GM20431 (cell line): Measurements from ENCODE around the gene ABR.
"Not testable (repeated sequence)": the region's sequence is repeated elsewhere in the genome, so short reads cannot be mapped to it uniquely, and the experiment has no call there.

Source experiments
- in situ Hi-C: fragments of 300-500 bp; cut with MseI, MboI; formaldehyde crosslinking; loops from one replicate; pipeline ENCODE4 v1.15.0; 2020; ENCODE audit warnings: low sequenced_read_pairs; ENCODE audit not compliant: unreplicated experiment

ABR gene

DNA sequence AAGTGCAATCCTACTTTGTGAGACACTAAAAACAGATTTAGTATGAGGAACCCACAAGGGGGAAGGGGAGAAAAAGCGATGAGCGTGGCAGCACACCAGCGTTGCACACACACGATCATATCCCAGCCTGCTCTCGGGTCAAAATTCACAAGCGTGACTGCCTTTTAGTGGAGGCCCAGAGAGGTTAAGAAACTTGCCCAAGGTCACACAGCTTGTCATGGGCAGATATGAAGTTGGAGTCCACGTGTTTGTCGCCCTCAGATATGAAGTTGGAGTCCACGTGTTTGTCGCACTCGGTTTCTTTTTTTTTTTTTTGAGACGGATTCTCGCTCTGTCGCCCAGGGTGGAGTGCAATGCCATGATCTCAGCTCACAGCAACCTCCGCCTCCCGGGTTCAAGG lies 124.5 kb downstream of the ABR start:
- in situ Hi-C loops: no loop called here

DNA sequence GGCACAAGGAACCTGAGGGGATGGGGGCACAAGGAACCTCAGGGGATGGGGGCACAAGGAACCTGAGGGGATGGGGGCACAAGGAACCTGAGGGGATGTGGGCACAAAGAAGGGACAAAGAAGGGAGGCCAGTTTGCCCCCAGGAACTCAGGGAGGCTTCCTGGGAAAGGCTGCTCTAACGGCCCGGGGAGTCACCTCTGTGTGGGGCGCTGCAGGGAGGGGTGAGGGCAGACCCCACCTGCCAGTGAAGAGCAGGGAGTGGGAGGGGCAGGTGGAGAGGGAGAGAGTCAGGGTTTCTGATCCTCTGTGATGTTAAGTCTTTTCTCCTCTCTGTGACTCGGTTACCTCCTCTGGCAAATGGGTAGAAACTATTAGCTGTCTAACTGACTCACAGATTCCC lies 125.1 kb downstream of the ABR start:
- in situ Hi-C loops: no loop called here

DNA sequence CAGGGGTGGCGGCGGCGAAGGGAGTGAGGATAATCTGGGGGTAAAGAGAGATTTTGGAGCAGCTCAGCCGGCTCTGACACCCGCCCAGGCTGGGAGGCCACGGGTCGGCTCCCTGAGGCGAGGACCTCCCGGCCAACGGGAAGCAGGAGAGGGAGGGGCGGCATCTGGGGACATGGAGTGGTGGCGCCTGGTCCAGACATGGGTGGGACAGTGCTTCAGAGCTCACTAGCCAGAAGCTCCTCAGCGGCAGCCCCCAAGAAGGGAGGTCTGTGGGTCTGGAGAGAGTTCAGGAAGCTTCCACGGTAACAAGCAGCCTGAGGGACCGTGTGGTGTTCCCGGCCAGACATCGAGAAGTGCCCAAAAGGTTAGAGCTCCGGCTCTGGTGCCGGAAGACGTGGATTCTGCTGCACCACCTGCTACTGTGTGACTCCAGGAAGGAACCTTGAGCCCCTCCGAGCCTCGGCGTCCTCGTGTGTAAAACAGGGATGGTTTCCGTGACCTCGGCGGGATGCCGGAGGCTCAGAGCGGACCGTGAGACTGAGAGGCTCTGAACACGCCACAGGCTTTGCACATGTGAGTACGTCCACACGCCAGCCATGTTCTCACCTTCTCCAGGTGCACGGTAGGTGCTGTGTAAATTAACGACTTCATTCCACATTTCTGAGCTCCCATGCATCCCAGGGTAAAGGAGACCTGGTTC lies 126.0 kb downstream of the ABR start:
- in situ Hi-C loops: no loop called here

DNA sequence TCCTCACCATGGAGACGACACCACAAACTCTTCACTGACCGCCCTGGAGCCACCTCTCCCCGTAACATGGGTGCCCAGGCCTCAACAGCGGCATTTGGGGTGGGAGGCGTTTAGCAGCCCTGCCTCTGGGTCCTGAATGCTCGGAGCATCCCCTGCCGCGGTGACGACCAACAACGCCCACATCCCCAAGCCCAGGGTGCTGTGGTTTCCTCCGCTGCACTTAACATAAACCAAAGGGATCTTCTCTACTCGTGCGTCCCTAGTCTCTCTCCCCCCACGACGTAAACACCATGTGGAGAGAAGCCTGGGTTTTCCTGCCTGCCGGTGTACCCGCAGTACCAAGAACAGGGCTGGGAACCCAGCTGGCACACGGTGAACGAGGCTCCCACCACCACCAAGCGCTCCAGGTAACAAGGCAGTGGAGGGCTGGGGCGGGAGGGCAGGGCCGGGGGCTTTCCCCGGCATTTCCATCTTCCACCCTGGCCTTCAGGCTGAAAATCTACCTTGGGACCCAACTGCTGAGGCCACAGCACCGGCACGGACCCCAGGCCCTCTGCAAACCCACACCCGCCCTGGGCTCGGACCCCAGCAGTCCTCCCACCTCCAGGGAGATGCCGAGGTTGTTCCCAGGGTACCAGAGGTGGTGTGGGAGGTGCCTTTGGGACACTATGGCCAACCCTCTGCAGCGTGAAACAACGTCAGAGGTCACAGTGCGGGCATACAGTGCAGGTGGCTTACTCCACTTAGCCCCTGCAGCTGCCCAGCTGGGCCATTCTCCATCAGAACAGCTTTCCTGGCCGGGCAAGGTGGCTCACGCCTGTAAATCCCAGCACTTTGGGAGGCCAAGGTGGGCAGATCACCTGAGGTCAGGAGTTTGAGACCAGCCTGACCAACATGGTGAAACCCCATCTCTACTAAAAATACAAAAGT lies 128.5 kb downstream of the ABR start:
- in situ Hi-C loops: no loop called here

DNA sequence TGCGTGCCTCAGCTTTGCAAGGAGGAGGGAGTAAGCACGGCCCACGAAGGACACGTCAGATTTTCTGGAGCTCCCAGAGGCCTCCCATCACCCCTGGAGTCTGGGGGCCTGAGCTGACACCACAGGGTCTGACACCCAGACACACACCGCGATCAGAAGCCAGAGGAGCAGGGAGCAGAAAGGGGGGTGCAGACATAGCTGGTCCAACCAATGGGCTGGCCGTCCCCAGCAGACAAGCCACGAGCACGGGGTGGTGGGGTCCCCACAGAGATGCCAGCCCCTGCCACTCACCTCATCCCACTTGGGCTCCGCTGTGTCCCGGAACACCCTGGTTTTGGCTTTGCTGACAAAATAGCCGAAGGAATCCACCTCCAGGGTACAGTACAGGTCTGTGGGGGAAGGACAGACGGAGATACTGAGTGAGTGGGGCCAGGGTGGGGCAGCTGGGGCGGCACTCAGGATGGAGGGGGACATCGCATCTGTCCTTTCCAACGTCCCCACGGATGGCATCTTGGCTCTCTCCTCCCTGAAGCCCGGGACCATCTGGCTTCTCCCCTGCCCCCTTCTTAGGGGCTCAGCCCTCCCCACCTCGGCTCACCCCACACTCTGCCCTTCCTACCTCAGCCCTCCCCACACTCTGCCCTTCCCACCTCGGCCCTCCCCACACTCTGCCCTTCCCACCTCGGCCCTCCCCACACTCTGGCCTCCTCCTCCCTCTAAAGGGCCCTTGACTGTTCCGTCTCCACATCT lies 129.4 kb downstream of the ABR start:
- in situ Hi-C loops: no loop called here

DNA sequence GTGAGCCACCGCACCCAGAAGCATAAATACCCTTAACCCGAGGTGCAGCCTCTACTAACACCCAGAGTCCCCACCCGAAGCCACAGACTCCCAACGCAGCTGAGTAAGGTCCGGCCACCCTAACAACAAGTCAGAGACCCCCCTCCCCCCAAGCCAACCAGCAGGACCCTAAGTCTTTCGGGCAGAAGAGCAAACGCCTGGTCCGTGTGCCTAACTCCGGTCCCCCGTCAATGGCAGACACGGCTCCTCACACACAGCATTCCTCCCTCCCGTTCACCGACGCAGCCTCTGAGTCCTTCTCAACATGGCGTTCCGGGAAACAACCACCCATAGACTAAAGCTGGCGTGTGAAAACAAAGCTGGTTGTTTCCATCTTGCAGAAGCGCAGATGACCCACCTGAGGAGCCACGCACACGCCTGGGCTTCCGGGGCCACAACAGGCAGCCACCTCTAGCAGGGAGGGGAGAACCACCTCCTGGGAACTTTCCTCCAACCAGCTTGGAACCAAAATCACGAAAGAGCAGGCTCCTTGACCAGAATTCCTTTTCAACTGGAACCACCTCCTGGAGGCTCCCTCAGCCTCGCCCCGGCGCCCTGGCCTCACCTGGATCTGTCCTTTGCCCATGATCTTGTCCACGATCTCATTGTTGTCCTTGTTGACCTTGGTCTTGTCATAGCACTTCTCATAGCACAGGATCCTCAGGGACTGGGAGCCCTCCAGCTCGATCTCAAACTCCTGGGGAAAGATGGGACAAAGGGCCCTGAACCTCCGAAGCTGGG lies 130.1 kb downstream of the ABR start:
- in situ Hi-C loops: no loop called here

DNA sequence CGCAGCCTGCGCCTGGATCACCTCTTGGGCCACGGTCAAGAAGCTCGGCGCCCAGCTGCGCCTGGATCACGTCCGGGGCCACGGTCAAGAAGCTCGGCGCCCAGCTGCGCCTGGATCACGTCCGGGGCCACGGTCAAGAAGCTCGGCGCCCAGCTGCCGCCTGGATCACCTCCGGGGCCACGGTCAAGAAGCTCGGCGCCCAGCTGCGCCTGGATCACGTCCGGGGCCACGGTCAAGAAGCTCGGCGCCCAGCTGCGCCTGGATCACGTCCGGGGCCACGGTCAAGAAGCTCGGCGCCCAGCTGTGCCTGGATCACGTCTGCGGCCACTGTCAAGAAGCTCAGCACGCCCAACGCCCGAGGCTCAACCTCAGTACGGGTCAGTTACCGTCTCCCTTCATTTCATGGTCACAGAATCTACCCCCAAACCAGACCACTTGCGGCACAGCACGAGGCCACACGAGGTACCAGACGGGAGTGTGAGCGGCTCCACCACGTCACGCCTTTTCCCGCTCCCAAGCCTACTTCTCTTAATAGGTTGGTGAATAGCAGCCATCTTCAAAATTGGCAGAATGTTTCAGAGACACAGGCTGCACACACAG lies 131.2 kb downstream of the ABR start:
- in situ Hi-C loops: not testable (repeated sequence)

DNA sequence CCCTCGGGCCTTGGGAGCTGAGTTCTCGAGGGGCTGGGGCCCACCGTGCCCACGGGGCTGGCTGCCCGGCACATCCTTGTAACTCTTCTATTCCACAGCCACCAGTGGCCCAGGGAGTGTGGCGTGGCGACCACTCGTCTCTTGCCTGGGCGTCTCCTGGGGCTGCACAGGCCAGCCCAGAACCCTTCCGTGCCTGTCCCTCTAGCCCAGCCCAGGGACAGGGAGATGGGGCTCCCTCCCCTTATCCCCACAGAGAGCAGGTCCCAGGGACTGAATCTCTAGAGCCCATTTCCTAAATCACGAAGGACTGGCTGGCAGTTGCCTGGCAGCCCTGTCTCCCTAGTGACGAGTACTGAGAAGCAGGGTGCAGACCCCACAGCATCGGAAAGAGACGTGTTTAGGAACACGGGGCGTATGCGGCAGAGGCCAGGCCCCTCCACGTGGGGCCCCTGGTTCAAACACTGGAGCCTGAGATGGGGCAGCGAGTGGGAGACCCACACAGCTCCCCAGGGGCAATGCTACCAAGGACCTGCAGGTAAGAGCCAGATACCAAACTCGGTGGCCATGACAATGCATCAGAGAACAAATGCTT lies 131.8 kb downstream of the ABR start:
- in situ Hi-C loops: no loop called here

DNA sequence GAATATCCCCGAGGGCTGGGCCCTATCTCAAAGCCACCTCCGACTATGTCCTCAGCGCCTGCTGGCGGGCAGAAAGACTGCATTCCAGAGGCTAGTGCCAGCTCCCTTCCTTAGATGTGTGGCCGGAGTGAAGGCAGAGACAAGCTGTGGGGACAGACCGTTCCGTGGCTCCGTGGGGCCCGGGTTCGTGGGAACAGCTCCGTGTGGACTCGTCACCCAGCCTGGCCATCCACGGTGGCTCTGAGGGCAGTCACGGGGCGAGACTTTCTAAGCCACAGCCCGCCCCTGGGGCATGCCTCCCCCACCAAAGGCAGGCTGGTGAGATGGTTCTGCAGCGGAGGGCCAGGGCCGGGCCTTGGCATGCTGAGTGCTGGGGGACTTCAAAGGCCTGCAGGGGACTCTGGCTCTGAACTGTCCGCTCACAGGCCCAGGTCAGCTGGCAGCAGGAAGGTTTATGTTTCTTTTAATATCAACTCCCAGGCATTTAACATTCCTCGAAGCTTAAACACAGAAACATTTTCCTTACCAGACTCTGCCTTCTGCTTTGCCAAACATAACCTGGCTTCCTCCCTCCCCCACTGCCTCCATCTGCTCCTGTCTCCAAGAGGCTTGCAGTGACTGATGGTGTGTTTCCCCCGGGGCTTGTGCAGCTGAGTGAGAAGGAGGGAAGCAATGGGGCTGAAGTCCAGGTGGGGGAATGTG lies 132.5 kb downstream of the ABR start:
- in situ Hi-C loops: no loop called here

DNA sequence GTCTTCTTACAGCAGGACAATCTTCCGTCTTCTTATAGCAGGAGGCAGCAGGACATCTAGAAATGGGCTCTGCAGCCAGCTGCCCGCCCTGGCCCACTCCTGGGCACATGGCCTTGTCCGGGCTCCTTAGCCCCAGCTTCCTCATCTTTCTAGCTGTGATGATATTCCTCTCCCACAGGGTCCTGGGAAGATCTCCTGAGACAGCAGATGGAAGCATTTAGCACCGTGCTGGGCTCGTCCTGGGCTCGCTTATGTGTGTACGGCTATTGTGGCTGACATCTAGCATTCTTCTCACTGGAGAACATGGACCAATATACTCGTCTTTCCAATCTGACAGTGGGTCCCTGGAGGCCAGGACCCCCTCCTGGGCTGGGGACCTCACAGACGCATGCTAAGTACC lies 134.3 kb downstream of the ABR start:
- in situ Hi-C loops: no loop called here

DNA sequence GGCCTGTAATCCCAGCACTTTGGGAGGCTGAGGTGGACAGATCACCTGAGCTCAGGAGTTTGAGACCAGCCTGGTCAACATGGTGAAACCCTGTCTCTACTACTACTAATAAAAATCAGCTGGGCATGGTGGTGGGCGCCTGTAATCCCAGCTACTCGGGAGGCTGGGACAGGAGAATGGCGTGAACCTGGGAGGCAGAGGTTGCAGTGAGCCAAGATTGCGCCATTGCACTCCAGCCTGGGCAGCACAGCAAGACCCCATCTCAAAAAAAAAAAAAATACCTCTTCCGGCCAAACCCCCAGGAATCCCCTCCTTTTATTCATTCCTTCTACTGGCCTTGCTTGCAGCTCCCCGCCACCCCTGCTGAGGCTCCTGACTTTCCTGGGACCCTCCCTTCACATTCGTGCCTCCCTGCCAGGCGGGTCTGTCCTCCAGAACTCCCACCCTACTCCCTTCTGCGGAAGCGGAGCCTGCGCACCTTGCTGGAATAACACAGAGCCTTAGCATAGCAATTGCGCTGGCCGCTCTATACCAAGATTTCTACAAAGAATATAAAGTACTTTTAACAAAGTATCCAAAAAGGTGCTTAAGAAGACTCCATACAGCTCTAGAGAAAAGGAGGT lies 135.3 kb downstream of the ABR start:
- in situ Hi-C loops: not testable (repeated sequence)

DNA sequence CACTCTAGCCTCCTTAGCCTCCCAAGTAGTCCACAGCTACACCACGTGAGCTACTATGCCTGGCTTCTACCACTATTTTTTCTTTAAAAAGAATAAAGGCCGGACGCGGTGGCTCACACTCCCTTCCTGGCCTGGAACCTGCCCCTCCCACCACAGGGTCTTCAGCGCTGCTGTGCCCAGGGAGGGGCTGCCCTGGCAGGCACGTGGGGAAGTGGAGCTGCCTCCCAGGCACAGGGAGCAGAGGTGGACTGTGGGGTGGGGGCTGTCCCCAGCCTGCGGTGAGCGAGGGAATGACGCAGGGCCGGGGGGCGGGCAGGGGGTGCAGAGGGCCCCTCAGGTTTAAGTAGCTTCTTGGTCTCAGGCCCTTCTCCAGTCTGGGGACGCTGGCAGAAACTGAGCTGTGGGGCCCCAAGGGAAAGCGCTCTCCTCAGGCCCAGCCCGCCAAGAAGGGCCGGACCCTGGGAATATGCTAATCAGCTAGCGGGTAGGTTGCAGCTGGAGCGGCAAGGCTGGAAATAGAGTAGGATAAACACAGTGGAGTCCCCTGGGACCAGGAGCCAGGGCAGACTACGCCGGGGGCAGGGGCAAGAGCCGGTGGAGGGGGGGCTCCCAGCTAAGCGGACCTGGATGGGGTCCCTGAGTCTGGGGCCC lies 136.1 kb downstream of the ABR start:
- in situ Hi-C loops: no loop called here

DNA sequence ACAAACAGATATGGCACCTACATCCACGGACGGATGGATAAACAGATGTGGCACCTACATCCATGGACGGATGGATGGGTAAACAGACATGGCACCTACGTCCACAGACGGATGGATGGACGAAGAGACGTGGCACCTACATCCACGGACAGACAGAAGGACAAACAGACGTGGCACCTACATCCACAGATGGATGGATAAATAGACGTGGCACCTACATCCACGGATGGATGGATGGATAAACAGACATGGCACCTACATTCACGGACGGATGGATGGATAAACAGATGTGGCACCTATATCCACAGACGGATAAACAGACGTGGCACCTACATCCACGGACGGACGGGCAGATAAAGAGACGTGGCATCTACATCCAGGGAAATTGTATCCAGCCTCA lies 137.3 kb downstream of the ABR start:
- in situ Hi-C loops: no loop called here

DNA sequence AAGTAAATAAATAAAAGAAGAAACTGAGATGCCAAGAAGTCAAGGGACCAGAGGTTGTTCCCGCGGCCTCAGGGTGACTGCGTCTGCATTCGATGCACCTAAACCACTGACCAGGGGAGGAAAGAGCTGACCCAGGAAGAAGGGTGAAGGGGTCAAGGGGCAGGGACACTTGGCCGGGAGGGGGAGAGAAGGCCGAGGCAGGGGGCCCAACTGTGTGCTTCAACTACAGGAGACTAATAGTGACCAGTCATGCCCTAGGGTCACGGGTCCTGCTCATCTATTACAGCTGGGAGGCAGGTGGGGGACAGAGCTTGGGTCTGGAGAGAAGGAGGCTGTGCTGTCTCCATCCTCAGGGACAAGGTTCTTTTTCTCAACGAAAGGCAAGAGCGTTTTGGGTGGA lies 138.0 kb downstream of the ABR start:
- in situ Hi-C loops: no loop called here

DNA sequence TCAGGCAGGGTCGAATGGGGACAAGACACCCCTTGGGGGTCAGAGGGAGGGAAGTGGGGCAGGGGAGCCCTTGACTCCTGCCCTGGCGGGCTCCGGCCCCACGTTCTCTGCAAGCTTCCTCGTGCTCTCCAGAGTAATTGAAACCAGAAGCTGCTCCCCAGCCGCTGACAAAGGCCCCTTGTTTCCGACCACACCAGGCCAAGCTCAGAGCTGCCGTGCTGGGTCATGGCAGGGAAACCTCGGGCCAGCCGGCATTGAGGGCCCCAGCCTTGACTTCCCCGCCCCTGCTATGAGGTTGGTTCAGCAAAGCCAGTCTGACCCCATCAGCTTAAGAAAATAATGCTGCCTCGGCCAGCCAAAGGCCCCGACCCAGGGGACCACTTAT lies 139.6 kb downstream of the ABR start:
- in situ Hi-C loops: no loop called here

DNA sequence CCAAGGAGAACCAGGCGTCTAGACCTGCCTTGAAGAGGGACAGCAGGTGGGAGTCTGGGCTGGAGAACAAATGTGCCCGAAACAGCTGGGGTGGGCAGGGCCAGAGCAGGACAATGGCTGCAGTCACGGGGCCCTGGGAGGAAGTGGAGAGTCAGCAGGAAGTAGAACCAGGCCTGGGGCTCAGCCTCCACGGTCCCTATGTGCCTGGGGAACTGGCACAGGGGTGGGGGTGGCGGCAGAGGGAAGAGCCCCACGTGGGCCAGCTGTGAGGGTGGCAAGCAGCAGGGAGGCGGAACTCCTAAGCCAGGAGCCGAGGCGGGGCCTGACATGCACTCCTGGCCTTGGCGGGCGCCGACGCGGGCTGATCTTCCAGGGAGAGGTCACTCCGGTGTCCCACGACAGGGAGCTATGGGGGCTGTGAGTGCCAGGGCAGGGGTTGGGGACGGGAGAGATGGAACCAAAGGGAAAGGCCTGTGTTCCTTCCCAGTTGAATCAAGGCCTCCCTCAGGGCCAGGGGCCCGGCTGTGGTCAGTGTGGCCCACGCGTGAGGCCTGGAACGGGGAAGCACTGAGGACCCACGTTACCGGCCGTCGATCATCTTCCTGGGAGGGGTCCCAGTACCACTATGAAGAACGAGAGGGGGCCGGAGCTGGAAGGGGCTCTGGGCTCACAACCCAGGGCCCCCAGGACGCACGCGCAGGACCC lies 140.1 kb downstream of the ABR start:
- in situ Hi-C loops: no loop called here

DNA sequence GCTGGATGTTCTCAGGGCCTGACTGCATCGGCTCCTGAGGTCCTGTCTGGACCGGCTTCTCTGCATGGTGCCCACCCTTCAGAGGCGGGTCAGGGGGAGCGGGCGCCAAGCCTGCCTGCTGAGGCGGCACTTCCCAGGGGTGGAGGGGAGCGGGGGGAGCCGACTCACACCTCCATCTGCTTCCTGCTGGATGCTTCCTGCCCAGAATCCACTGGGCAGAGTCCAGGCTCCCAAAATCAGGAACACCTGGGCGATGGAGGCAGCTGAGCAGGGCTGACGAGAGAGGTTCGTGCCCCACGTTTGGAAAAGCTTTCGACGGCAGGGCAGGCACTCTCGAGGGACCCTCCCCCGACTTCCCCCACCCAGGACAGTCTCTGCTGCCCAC lies 140.7 kb downstream of the ABR start:
- in situ Hi-C loops: no loop called here
